Measurements from ENCODE around the gene WWC1.

The WWC1 gene

GRCh38 chr5:168477060-168477459 lies 185.6 kb downstream of the WWC1 start:
- DNase-seq (ENCODE audit: low read depth in 2 of 2, low spot score in 1 of 2) = no peak

DNA sequence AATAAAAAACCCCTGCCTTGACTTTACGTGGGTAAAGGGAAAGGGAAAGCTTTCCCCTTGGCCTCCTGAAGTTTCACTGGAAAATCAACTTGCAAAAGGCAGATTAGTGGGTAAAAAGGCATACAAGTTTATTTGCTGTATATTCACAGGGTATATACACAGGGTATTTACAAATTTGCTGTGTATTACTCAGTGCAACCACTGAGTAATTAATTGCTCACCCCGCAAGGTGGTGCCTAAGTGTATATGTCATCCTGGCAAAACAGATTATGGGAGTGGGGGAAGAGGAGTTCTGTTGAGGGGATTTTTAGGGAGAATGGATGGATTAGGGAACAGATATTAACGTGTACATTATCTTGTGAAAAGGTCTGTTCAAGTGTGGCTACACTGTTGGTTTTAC lies 187.7 kb downstream of the WWC1 start:
- no peak for DNase-seq (ENCODE audit: low read depth in 2 of 2, low spot score in 1 of 2)

DNA sequence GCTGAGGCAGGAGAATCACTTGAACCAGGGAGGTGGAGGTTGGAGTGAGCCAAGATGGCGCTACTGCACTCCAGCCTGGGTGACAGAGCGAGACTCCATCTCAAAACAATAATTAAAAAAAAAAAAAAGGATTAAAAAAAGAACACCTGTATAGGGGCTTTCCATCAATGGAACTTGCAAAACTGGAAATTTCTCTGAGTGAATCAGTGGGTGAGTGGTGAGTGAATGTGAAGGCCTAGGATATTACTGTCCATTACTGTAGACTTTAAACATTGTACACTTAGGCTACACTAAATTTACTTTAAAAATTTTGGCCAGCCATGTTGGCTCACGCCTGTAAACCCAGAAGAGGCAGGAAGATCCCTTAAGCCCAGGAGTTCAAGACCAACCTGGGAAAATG lies 189.2 kb downstream of the WWC1 start:
- DNase-seq (ENCODE audit: low read depth in 2 of 2, low spot score in 1 of 2) = no peak

DNA sequence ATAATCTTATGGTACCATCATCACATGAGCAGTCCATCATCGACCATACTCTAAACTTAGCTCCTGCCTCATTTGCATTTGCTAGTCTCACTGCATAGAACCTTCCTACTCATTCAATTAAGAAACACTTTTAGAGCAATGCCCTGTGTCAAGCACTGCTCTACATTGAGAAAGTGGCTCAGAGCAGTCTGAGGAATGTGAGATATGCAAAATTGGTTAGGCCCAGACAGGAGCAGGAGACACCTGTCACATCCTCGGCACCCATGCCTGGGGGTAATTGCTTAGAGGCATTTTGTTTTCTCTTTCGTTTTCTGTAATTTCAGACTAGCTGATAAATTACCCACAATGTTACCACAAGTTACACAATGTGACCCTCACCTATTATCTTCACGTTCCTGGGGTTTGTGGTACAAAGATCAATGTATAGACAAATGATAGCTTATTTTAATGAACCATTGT lies 189.9 kb downstream of the WWC1 start:
- DNase-seq (ENCODE audit: low read depth in 2 of 2, low spot score in 1 of 2) = no peak

DNA sequence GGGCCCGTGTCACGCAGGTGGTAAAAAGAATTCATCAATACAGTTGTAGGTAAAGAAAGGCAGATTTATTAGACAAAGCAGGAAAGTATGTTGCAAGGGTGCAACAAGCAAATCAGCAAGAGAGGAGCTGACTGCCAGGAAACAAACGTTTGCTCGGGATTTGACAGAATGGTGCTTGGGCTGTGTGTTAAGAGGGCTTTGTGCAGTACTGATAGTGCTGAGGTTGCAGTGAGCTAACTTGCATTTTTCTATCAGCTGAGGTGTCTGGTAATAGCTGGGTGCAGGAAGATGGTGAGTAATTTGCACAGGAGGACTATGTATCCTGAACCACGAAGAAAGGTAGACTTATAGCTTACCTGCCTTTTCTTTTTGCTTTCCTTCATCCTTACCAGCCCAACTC lies 190.9 kb downstream of the WWC1 start:
- no peak for DNase-seq (ENCODE audit: low read depth in 2 of 2, low spot score in 1 of 2)

GRCh38 chr5:168486136-168486879 lies 194.9 kb downstream of the WWC1 start, which contains the start of gene RARS1:
RARS1 (plus strand) TSS chr5:168486471; CDS start chr5:168486499, 28 bp downstream.
- peak; percentile 76 for DNase-seq (ENCODE audit: low read depth in 2 of 2, low spot score in 1 of 2)

DNA sequence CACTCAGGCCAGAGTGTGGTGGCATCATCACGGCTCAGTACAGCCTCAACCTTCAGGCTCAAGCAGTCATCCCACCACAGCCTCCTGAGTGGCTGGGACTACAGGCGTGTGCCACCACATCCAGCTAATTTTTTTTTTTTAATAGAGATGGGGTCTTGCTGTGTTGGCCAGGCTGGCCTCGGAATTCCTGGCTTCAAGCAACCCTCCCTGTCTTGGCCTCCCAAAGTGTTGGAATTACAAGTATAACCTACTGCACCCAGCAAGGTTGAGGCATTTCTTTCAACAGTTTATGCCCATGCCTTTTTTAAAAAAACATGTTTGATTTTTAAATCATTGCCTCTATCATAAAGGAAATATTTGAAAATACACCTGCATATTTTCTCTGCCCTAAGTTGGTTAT lies 197.6 kb downstream of the WWC1 start:
- DNase-seq (ENCODE audit: low read depth in 2 of 2, low spot score in 1 of 2) = no peak

DNA sequence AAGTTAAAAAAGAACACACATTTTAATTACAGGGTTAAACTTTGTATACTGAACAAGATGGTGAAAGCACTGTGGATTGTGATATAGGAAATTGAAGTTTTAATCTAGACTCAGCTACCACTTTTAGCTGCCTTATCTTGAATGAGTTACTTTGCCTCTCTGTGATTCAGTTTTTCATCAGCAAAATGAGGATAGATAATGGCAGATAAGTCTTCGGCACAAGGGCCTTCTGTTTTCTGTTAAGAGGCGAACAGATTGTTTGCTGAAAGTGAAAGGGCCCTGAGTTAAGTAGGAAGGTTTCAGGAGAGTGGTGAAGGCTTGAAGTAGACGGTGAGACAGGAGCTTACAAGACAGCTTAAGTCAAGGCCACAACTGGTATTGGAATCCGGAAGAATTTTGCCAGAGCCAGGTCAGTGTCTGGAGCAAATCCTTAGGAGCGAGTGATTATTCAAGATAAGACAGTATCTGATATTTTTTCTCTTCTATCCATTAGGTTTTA lies 202.7 kb downstream of the WWC1 start:
- no peak for DNase-seq (ENCODE audit: low read depth in 2 of 2, low spot score in 1 of 2)

GRCh38 chr5:168502563-168503237 lies 211.3 kb downstream of the WWC1 start:
- no peak for DNase-seq (ENCODE audit: low read depth in 2 of 2, low spot score in 1 of 2)

DNA sequence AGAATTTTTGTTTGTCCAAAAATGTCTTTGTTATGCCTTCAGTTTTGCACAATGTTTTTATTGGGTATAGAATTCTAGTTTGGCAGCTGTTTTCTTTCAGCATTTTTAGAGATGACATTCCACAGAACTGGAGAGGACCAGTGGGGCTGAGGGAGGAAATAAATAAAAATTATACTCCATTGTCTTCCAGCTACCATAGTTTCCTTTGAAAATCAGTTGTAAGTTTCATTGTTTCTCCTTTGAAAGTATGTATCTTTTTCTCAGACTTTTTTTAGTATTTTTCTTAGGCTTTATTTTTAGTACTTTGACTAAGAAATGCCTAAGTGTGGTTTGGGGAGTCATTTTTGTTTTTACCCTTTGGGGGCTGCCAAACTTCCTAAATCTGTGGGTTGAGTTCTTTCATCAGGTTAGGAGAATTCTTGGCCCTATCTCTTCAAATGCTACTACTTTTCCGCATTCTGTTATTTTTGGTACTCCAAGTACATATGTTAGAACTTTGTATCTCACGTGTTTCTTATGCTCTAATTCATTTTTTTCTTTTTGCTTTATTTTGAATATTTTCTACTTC lies 222.5 kb downstream of the WWC1 start:
- DNase-seq (ENCODE audit: low read depth in 2 of 2, low spot score in 1 of 2) = no peak
